GM21717 (cell line): ENCODE measurements around the gene CCDC85A.
"Not testable (repeated sequence)": the region's sequence is repeated elsewhere in the genome, so short reads cannot be mapped to it uniquely, and the experiment has no call there.

Experiments used
- ATAC-seq: cut with Tn5 transposase; IDR thresholded peaks from one replicate; pipeline ENCODE4 v1.9.1; 2021; ENCODE audit warnings: mild to moderate bottlenecking, moderate library complexity; ENCODE audit not compliant: unreplicated experiment

CCDC85A gene

DNA sequence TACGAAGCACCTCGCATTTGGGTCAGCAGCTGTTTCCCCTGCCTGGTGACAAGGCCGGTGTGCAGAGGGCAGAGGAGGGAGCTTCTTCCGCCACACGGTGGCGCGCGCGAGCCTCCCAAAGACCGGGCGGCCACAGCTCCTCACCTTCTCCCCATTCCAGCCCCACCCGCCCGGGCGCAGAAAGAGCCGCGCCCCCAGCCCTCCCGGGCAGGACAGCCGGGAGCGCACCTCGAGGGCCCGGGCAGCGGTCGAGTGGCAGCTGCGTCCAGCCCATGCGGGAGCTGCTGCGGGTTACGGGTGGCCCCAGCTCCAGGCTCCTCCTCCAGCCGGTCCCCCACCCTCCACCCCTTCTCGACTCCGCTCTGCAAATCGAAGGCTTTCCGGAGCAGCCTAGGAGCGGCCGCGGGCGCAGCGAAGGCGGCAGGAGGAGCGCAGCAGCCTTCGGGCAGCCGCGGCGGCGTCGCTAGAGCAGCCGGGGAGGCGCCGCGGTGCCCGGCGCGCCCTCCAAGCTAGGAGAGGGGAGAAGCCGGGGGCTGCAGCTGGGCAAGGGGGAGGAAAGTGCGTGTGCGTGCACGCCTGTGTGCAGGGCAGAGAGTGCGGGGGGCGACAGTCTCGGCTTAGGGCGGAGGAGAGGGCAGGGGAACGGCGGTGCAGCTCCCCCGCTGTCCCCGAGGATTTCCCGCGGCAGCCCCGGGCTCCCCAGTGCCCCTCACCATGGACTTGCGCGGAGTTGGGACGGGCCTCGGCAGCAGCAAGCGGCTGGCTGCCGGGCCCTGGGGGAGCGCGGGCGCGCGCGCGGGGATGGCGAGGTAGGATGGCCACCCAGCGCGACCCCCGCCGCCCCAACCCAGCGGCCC lies at the start of gene CCDC85A:
Gene CCDC85A (plus strand): TSS at position 348 of the 857 bp plus-strand sequence. CDS start 635 bp downstream, outside the sequence.
- peak; percentile 97 for ATAC-seq

GRCh38 chr2:56134861-56135260 lies 48.9 kb upstream of the CCDC85A start:
- ATAC-seq: no peak

DNA sequence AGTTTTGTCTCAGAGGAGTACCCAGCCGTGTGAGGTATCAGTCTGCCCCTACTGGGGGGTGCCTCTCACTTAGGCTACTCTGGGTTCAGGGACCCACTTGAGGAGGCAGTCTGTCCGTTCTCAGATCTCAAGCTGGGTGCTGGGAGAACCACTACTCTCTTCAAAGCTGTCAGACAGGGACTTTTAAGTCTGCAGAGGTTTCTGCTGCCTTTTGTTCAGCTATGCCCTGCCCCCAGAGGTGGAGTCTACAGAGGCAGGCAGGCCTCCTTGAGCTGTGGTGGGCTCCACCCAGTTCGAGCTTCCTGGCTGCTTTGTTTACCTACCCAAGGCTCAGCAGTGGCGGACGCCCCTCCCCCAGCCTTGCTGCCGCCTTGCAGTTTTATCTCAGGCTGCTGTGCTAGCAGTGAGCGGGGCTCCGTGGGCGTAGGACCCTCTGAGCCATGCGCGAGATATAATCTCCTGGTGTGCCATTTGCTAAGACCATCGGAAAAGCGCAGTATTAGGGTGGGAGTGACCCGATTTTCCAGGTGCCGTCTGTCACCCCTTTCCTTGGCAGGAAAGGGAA lies 41.2 kb upstream of the CCDC85A start:
- not testable (repeated sequence) for ATAC-seq

DNA sequence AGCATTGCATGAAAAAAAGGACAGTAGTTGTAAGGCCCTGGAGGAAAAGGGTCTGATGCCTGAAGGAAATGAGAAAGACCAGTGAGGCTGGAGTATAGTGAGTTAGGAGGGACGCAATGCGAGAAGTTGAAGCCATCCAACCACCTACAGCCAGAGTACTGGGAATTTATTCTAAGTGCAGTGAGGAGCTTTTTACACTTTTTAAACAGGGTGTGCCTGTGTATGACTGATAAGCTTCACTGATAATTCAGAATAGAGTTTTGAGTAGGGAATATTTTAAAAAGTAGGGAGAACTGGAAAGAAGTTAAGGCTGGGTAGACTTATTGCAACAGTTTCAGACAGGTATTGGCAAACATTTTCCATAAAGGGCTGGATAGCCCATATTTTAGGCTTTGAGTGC lies 35.9 kb upstream of the CCDC85A start:
- ATAC-seq: no peak

DNA sequence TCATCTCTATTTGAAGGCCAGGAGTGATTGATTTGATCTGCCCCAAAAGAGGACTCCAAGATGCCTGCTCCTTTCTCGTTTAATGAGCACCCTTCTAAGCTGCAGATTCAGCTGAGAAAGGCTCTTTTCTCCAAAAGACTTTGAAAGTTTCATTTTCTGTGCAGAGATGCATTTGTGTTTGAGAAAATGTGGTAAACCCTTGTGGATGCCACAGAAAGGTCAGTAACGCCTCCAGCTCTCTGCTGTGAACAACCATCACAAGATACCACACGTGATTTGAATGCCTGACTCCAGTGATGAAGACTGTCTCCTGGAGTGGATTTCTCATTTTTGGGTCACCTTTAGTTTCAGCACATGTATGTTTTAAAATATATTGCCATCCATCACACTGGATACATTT lies 35.0 kb upstream of the CCDC85A start:
- ATAC-seq: no peak

- ATAC-seq: no peak
These were observed 31.9 kb upstream of the CCDC85A start for GRCh38 chr2:56151841-56152240.

DNA sequence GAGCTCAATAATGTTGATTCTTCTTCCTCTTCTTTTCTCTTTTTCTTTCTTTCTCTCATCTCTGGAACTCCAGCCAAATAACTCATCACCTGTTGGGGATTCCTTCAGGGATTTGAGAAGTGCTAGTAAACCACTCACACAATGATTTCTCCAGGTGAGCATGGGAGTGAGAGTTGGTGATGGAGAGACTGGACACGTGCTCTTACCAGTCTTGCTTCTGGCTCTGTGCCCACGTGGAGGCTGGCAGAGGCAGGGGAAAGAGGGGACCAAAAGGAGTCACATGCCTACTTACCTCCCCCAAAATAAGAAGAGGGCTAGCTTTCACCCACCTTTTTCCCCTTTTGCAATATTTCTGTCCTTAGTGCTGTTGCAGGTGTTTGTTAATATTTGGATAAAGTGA lies 28.6 kb upstream of the CCDC85A start:
- no peak for ATAC-seq

DNA sequence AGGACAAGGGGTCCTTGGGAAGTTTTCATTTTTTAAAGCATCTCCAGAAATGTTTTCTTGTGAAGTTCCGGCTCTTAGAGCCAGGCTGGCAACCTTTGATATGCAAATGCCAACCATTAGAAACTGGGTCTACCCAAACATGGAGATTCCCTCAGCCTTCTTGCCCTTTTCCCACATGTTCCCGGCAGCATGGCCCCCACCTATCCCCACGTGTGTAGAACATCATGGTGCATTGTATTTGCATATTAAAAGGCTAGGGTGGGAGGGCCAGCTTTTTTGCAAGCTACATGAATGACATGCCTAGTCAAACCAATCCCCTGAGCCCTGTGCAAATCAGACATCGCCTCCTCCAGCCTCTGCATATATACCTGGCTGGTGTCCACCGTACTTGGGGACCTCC lies 23.9 kb upstream of the CCDC85A start:
- not testable (repeated sequence) for ATAC-seq

GRCh38 chr2:56167616-56168562 lies 15.9 kb upstream of the CCDC85A start:
- ATAC-seq: no peak

DNA sequence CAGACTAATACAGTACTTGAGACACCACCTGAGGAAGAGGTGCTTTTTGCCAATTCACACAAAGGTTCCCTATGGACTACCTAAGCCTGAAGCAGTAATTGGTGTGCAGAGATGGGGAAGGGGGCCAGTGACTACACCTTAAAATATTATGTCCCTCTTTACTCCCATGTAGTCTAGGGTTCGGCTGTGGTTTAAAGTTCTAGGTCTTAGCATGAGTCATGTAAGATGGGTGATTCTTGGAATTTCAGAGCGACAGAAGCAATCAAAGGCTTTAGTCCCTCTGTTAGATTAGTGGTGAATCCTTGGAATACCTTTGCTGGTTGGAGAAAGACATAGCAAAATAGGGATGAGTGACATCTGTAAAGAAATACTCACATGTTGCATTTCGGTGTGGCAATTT lies 14.3 kb upstream of the CCDC85A start:
- ATAC-seq: no peak

DNA sequence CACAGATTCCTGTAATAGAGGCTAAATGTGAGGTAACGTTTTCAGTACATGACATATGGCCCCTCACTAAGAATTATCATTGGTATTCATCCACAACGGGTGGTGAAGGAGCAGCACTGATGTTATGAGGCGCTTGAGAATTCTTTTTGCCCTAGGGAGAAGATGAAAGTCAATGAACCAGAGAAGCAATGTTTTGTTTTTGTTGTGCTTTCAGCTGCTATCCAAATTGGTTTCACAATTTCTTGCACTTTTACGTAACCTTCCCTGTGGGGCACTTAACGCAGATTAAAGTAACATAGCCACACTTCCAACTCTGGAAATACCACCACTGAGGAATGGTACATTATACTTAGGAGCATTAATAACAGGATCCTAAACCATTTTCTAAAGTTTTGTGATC lies 13.3 kb upstream of the CCDC85A start:
- no peak for ATAC-seq

- ATAC-seq: no peak
These were observed 12.8 kb upstream of the CCDC85A start for GRCh38 chr2:56170988-56171387.

DNA sequence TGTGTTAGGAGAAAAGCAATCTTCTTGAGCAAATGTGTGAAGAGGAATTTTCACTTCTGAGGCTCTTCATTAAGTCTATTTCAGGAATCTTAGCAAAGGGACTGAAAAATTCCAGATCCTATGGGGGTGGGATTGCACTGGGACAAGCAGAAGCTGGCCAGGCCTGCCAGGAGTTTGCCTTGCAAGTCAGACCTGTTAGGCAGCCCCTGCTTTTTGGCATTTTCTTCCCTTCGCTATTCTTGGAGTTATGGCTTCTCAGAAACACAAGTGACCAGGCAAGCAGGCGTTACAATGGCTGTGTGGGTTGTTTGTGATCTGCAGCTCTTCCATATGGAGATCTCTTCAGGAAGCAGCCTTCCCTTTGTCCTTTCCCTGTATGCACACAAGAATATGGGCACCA lies 8.0 kb upstream of the CCDC85A start:
- ATAC-seq: no peak

DNA sequence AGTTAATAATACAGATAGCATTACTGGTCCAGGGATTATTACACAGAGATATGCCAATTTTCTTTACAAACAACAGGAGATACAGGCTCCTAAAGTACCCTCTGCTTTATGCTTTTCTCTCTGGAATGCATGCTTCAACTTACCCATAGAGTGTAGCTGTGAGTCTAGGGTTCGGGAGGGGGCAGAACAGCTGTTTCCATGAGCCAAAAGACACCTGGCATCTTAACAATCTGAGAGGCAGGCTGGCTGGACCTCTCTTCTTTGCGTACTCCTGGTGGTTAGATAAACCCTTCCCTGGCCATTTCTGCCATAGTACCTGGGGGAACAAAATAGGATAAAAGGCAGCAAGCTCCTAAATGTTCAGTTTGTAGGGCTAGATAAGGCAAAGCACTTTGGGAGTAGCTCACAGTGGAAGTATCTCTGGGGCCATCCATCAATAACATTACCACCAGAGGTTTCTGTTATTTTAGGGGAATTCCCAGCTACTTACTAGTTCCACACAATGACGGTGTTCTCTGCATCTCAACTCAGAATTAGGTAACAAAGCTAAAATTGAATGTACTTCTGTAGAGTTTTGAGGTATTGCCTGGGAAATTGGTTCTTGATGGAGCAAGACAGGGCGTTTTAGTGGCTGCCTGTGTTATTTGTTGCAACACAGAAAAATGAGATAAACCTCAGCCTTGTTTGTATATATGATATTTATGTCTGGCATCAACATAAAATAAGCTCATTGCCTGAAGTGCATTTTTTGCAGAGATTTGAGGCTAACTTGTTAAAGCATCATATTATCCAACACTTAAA lies 6.2 kb upstream of the CCDC85A start:
- peak; percentile 88 for ATAC-seq

- no peak for ATAC-seq
These were observed 3.9 kb upstream of the CCDC85A start for GRCh38 chr2:56179931-56180330.

- ATAC-seq: no peak
These were observed 1.4 kb upstream of the CCDC85A start for GRCh38 chr2:56182420-56182819.

DNA sequence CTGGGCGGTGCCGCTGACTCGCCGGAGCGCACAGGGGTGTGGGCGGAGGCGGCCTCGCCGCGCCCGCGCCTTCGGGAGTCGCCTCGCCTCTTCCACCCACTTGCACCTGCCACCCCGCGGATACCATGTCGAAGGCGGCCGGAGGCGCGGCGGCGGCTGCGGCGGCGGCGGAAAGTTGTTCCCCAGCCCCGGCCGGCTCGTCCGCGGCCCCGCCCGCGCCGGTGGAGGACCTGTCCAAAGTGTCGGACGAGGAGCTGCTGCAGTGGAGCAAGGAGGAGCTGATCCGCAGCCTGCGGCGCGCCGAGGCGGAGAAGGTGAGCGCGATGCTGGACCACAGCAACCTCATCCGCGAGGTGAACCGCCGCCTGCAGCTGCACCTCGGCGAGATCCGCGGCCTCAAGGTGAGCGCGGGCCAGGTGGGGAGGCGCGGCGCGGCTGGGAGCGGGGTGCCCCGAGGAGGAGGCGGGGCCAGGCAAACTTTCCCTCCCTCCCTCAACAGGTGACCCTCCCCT lies 766 bp downstream of the CCDC85A start:
- ATAC-seq: no peak

DNA sequence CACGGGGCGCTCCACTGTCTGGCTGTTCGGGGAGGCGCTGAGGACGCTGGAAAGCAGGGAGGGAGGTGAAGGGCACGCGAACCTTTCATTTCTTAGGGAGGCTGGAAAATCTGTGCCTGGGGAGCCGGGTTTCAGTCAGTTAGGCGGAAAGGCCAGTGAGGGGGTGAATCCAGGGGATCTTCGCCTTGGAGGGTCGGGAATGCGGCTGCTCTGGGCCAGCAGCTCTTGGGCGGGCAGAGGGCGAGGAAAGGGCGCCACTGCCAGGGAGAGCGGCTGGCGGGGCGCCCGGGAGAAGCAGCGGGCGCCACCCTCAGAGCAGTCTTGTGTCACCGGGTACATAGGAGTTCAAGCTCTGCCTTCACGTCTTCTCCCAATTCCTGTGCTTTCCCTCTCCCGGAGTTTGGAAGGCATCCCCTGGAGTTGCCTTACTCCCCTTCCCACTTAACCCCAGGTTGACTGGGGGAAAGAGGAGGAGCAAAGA lies 1.4 kb downstream of the CCDC85A start:
- ATAC-seq: no peak

DNA sequence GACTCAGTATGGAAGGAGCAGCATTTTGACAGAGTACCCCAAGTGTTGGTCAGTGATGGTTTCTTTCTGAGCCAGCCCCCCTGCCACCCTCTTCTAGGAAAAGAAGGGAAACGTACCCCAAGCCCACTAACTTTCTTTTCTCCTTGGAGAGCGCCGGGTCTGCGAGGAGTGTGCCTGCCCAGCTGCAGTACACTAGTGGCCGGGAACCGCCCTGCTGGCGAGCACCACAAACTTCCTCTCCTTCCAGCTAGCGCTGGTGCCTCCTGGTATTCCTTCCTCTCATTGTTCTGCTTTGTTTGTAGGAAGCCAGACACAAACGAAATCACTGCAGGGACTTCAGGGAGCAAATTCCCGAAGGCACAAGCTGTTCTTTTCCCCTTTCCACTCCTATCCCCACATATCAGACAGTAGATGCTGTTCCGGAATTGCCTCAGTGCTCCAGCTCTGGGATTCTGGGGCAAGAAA lies 1.8 kb downstream of the CCDC85A start:
- no peak for ATAC-seq

DNA sequence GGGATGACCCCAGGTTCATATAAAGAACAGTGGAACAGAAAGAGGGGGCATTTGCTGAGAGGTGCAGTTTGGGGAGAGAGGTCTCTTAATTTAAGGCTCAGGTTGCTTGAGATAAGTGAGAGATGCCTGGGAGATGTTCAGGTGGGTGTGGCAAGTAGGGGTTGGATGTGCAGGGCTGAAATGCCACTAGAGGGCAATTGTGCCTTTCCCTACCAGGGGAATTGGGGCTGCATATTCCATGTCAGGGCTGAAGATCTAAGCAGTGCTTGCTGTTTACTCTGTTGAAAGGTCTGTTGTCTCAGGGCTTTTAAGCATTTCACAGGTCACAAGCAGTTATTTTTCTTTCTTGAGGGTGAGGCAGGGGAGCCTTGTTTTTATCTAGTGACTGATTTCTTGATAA lies 7.8 kb downstream of the CCDC85A start:
- ATAC-seq: no peak
